Gastrocnemius medialis (tissue), 4 donors: Measurements from ENCODE around the gene MYL11. TPM values are rescaled to one million over a fixed set of nuclear protein-coding genes. Genes with fewer than 3 reads are reported as not detected.
"Not testable (repeated sequence)": the region's sequence is repeated elsewhere in the genome, so short reads cannot be mapped to it uniquely, and the experiment has no call there.

Source experiments
- ATAC-seq, 2 donors: fragments of 150-250 bp; one replicate each; pipeline ENCODE4 v1.9.1; 2016
- DNase-seq, 2 donors: peaks; one replicate each; pipeline ENCODE4 v3.0.0-alpha.2; 2019
- H3K27ac ChIP-seq, 4 donors: fragments of 200-600 bp; sonication (generic); 1 replicate in 1 of 4; 2 replicates in 3 of 4; pipeline ENCODE4 v1.5.1; 2016 to 2018; ENCODE audit warnings: mild to moderate bottlenecking in 2 of 4, moderate library complexity in 1 of 4
- H3K27me3 ChIP-seq, 3 donors: fragments of 200-600 bp; sonication (generic) in 2 of 3; 1 replicate in 1 of 3; 2 replicates in 2 of 3; pipeline versions ENCODE4 v1.5.1 to v1.6.0; 2016 to 2019; ENCODE audit warnings: mild to moderate bottlenecking in 1 of 3, moderate library complexity in 1 of 3
- H3K36me3 ChIP-seq, 2 donors: fragments of 200-600 bp; sonication (generic) in 1 of 2; one replicate each; pipeline ENCODE4 v1.5.1; 2017 to 2018
- H3K4me1 ChIP-seq, 2 donors: fragments of 200-600 bp; sonication (generic) in 1 of 2; one replicate each; pipeline ENCODE4 v1.5.1; 2016 to 2017; ENCODE audit warnings: mild to moderate bottlenecking in 2 of 2
- H3K4me3 ChIP-seq, 4 donors: fragments of 200-600 bp; sonication (generic) in 3 of 4; 1 replicate in 1 of 4; 2 replicates in 3 of 4; pipeline ENCODE4 v1.5.1; 2016 to 2019; ENCODE audit warnings: mild to moderate bottlenecking in 2 of 4
- H3K9me3 ChIP-seq, 3 donors: fragments of 200-600 bp; sonication (generic) in 2 of 3; 1 replicate in 1 of 3; 2 replicates in 2 of 3; pipeline ENCODE4 v1.5.1; 2016 to 2019
- POLR2A ChIP-seq, 2 donors: fragments of 450-650 bp; IDR thresholded peaks; one replicate each; pipeline ENCODE4 v1.6.1; 2017; ENCODE audit warnings: antibody characterized with exemption in 2 of 2, mild to moderate bottlenecking in 2 of 2, moderate library complexity in 2 of 2
- in situ Hi-C, 4 donors: fragments of 200-750 bp; cut with MboI; loops; one replicate each; pipeline versions ENCODE4 v1.15.0 to v1.8.0; 2017; ENCODE audit warnings: low sequenced_read_pairs in 4 of 4
- intact Hi-C: fragments of 100-400 bp; cut with DNase I; formaldehyde crosslinking; loops from one replicate; pipeline ENCODE4 v1.15.1; 2023; ENCODE audit warnings: low total_unique reads
- total RNA-seq, 4 donors: library from RNA; depleted of rRNA; stranded (reverse); fragments of >200 nt; gene quantifications; one replicate each; pipeline versions ENCODE4 v1.1.0 to v1.2.3, GENCODE V29; 2016
- TF ChIP-seq, protein P1 (sequence below), 5 experiments: fragments of 450-650 bp in 3 of 5; fragments of 200-600 bp in 2 of 5; sonication (generic) in 2 of 5; IDR thresholded peaks in 4 of 5; conservative IDR thresholded peaks in 1 of 5; 1 replicate in 4 of 5; 2 replicates in 1 of 5; pipeline ENCODE4 v1.5.1; 2016 to 2019; ENCODE audit warnings: antibody characterized with exemption in 5 of 5, mild to moderate bottlenecking in 3 of 5, moderate library complexity in 3 of 5

Gene MYL11, protein sequence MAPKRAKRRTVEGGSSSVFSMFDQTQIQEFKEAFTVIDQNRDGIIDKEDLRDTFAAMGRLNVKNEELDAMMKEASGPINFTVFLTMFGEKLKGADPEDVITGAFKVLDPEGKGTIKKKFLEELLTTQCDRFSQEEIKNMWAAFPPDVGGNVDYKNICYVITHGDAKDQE
- total RNA-seq = 1,000 to 10,000 TPM; 1,053 to 4,879 (median 1,942) TPM

- TF ChIP-seq, protein P1, sequence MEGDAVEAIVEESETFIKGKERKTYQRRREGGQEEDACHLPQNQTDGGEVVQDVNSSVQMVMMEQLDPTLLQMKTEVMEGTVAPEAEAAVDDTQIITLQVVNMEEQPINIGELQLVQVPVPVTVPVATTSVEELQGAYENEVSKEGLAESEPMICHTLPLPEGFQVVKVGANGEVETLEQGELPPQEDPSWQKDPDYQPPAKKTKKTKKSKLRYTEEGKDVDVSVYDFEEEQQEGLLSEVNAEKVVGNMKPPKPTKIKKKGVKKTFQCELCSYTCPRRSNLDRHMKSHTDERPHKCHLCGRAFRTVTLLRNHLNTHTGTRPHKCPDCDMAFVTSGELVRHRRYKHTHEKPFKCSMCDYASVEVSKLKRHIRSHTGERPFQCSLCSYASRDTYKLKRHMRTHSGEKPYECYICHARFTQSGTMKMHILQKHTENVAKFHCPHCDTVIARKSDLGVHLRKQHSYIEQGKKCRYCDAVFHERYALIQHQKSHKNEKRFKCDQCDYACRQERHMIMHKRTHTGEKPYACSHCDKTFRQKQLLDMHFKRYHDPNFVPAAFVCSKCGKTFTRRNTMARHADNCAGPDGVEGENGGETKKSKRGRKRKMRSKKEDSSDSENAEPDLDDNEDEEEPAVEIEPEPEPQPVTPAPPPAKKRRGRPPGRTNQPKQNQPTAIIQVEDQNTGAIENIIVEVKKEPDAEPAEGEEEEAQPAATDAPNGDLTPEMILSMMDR (IDR thresholded peaks at IDR 0.05 in 4 of 5, conservative IDR thresholded peaks at IDR 0.05 in 1 of 5) = no peak
- TF ChIP-seq POLR2A (IDR thresholded peaks at IDR 0.05) = no peak
These were observed at the start of gene MYL11 for GRCh38 chr16:30374538-30374937. Gene MYL11, plus strand, starts transcription at chr16:30374802. Its CDS starts 56 bp downstream, at chr16:30374858.

DNA sequence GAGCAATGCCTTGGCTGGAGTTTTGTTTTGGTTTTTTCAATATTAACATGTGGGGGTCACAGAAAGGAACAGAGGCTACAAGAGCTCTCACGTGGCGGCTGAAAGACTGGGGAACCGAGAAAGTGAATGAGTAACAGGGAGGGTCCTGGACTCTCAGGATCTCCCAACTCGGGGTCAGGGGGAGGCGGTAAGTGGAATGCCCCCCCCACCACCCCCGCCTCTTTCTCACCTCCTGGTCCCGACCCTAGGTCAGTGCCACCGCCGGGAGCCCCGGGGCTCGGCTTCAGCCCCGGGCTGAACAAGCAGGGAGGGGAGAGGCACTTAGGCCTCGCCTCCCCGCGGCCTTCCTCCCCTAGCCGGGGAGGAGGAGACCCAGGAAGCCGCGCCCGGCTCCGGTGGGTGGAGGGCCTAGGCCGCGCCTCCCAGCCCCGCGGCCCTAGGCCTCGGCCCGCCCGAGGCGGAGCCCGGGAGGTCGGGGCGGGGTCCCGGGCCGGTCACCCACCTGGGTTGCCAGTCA is 40.1 kb upstream of the MYL11 start:
- Histone ChIP-seq H3K4me1 (peaks cover 12 to 36% of the 10 kb centered on the region in 2 donors), H3K4me3 (peak overlapping the region; percentile 66 to 85 (median 77)), H3K27ac (peak overlapping the region; percentile 89 to 99 (median 96))
- H3K36me3 ChIP-seq, in situ Hi-C loops, H3K9me3 ChIP-seq, H3K27me3 ChIP-seq: not testable (repeated sequence)
- ATAC-seq (peak; percentile 54 to 79), DNase-seq (peak; percentile 58 to 77)
- intact Hi-C loops = loop anchor here (2.0 kb wide), 3 partner anchors 36 to 74 kb away; partner anchors contain the start of gene TBC1D10B

More at GRCh38 chr16:30374538-30374937, at the start of gene MYL11:
- in situ Hi-C loops (loop anchor here in 2 of 4 donors (25.0 kb wide), 2 partner anchors 287 to 312 kb away; partner anchors contain the start of genes ALDOA (in 1 of the 2), PPP4C (in 1 of the 2), TBX6 (in 1 of the 2) and YPEL3 (in 1 of the 2)), intact Hi-C loops (loop anchor here (5.0 to 10.0 kb wide), 2 partner anchors 280 to 567 kb away; partner anchors contain the start of genes MAZ, TBX6 and YPEL3)
- Histone ChIP-seq H3K27ac (peak within 1 kb of the TSS; percentile 95 to 100 (median 98)), H3K4me1 (peaks cover 31 to 68% of the 10 kb centered on the region in 2 donors), H3K36me3 (no peaks in the 10 kb centered on the region), H3K27me3 (no peaks in the 10 kb centered on the region), H3K4me3 (peak within 1 kb of the TSS in 3 of 4 donors; percentile 2 to 74 (median 9)), H3K9me3 (no peaks in the 10 kb centered on the region)
- ATAC-seq (no peak), DNase-seq (peak in 1 of 2 donors; percentile 66)

DNA sequence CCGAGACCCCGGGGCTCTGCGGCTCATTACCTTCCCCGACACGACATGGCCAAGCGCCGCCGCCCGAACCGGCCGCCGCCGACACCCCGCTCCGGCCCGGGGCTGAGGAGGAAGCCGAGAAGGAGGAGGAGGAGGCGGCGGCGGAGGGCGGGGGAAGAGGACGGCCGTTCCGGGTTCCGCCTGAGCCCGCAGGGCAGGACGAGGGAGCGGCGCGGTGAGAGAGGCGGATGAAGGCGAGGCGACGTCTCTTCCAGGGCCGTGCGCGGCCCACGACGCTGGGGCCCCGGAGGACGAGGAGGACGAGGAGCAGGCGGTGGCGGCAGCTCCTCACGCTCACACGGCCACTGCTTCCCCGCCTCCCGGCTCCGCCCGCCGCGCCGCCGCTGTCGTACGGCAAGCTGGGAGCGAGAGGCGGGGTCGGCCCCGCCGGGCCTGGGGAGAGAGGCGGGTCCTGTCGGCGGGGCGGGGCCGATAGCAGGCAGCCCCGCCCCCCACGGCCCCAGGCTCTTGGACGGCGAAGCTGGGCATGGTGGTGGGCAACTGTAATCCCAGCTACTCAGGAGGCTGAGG is 39.5 kb upstream of the MYL11 start:
- Histone ChIP-seq H3K4me3 (peak overlapping the region; percentile 66 to 85 (median 77)), H3K4me1 (peaks cover 12 to 37% of the 10 kb centered on the region in 2 donors), H3K27ac (peak overlapping the region; percentile 89 to 99 (median 96))
- H3K36me3 ChIP-seq, H3K27me3 ChIP-seq, H3K9me3 ChIP-seq, in situ Hi-C loops: not testable (repeated sequence)
- intact Hi-C loops = loop anchor here (2.0 kb wide), 3 partner anchors 36 to 74 kb away; partner anchors contain the start of gene TBC1D10B
- DNase-seq (peak; percentile 77 to 87), ATAC-seq (peak; percentile 53 to 84)
- TF ChIP-seq POLR2A (IDR thresholded peaks at IDR 0.05) = peak; percentile 90 to 96

GRCh38 chr16:30335598-30336474 is 38.8 kb upstream of the MYL11 start:
- H3K27me3 ChIP-seq = no peaks in the 10 kb centered on the region
- in situ Hi-C loops (no loop called here), intact Hi-C loops (loop anchor here (1.0 to 2.0 kb wide), 4 partner anchors 15 to 73 kb away; partner anchors contain the start of gene TBC1D10B)
- DNase-seq (peak; percentile 64 to 75), ATAC-seq (peak; percentile 52 to 67)
- peaks cover 5 to 32% of the 10 kb centered on the region in 2 donors for H3K4me1 ChIP-seq
- H3K9me3 ChIP-seq = no peaks in the 10 kb centered on the region
- peak overlapping the region; percentile 66 to 85 (median 77) for H3K4me3 ChIP-seq
- no peaks in the 10 kb centered on the region for H3K36me3 ChIP-seq
- H3K27ac ChIP-seq = peak overlapping the region; percentile 89 to 99 (median 96)
- TF ChIP-seq POLR2A (IDR thresholded peaks at IDR 0.05) = no peak
- TF ChIP-seq, protein P1 (IDR thresholded peaks at IDR 0.05 in 4 of 5, conservative IDR thresholded peaks at IDR 0.05 in 1 of 5) = no peak

GRCh38 chr16:30337964-30338357 is 36.6 kb upstream of the MYL11 start:
- H3K9me3 ChIP-seq, DNase-seq, intact Hi-C loops, H3K36me3 ChIP-seq, in situ Hi-C loops, H3K27me3 ChIP-seq, H3K4me3 ChIP-seq, ATAC-seq: not testable (repeated sequence)
- peaks cover 5 to 31% of the 10 kb centered on the region in 2 donors for H3K4me1 ChIP-seq
- H3K27ac ChIP-seq = peak overlapping the region in 2 of 4 donors; percentile 52 to 99

DNA sequence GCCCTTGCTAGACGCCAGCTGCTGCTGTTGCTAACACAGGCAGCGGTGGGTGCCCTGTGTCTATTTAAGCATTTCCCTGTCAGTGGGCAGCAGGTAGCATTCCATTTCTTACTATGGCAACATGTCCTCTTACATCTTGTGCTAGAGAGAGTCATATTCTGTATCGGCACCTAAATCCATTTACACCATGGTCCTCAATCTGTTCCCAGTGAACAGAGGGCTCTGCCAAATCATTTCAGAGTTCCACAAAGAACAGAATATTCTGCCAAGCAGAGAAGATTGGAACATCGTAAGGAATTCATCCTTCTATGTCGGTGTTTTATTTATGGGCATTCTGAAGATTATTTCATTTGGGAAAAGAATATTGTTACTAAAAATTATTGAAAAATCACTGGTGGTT is 35.9 kb upstream of the MYL11 start:
- H3K27ac ChIP-seq = peak overlapping the region in 2 of 4 donors; percentile 52 to 99
- peak in 1 of 2 donors; percentile 65 for ATAC-seq

More for the DNA sequence above, 35.9 kb upstream of the MYL11 start:
- H3K4me3 ChIP-seq, DNase-seq, in situ Hi-C loops, H3K36me3 ChIP-seq, intact Hi-C loops, H3K27me3 ChIP-seq, H3K9me3 ChIP-seq: not testable (repeated sequence)
- H3K4me1 ChIP-seq = peaks cover 5 to 31% of the 10 kb centered on the region in 2 donors
